Natural killer cell (primary cell): ENCODE measurements around the gene HPX. TPM values are rescaled to one million over a fixed set of nuclear protein-coding genes. Genes with fewer than 3 reads are reported as not detected.

Source experiments
- ATAC-seq, 3 donors: fragments of 150-1000 bp in 2 of 3; fragments of 200-7000 bp in 1 of 3; cut with Tn5 transposase; 1 replicate in 1 of 3; 2 replicates in 2 of 3; pipeline ENCODE4 v1.10.0; 2021; ENCODE audit warnings: mild to moderate bottlenecking in 2 of 3, moderate library complexity in 2 of 3
- DNase-seq, 2 donors: peaks; one replicate each; pipeline versions ENCODE4 v3.0.0 to v3.0.0-alpha.2; 2013 to 2021; ENCODE audit warnings: mixed read lengths in 1 of 2
- H3K27ac ChIP-seq: one replicate; pipeline ENCODE4 v1.5.1; 2013; ENCODE audit warnings: mild to moderate bottlenecking, low read length
- H3K27me3 ChIP-seq: one replicate; pipeline ENCODE4 v1.6.1; 2013; ENCODE audit warnings: low read length; ENCODE audit not compliant: control insufficient read depth, insufficient read depth
- H3K36me3 ChIP-seq: one replicate; pipeline ENCODE4 v1.6.1; 2013; ENCODE audit warnings: low read length; ENCODE audit not compliant: control insufficient read depth, insufficient read depth
- H3K4me1 ChIP-seq: one replicate; pipeline ENCODE4 v1.6.1; 2013; ENCODE audit warnings: low read length; ENCODE audit not compliant: control insufficient read depth, insufficient read depth
- H3K4me3 ChIP-seq: one replicate; pipeline ENCODE4 v1.5.1; 2013; ENCODE audit warnings: low read length
- H3K9me3 ChIP-seq: one replicate; pipeline ENCODE4 v1.6.1; 2013; ENCODE audit warnings: low read length; ENCODE audit not compliant: control insufficient read depth, insufficient read depth
- H3K27ac Mint-ChIP-seq, 2 donors: one replicate each; pipeline ENCODE4 v1.8.0; 2022; ENCODE audit warnings: mild to moderate bottlenecking in 2 of 2, mixed read lengths in 2 of 2, moderate library complexity in 1 of 2
- H3K27me3 Mint-ChIP-seq, 2 donors: one replicate each; pipeline ENCODE4 v1.8.0; 2022; ENCODE audit warnings: low read depth in 2 of 2, mixed read lengths in 2 of 2
- H3K36me3 Mint-ChIP-seq: one replicate; pipeline ENCODE4 v1.8.0; 2022; ENCODE audit warnings: mixed read lengths
- H3K4me1 Mint-ChIP-seq, 2 donors: one replicate each; pipeline ENCODE4 v1.8.0; 2022; ENCODE audit warnings: mixed read lengths in 2 of 2
- H3K4me3 Mint-ChIP-seq: one replicate; pipeline ENCODE4 v1.8.0; 2022; ENCODE audit warnings: mild to moderate bottlenecking, moderate library complexity, mixed read lengths
- H3K9me3 Mint-ChIP-seq, 2 donors: one replicate each; pipeline ENCODE4 v1.8.0; 2022; ENCODE audit warnings: mixed read lengths in 2 of 2
- WGBS: methylation state at CpG from one replicate; pipeline ENCODE4 v1.1.7; 2013; ENCODE audit warnings: missing lambda C conversion rate; ENCODE audit not compliant: insufficient coverage; 5-methylcytosine and 5-hydroxymethylcytosine counted together
- intact Hi-C: fragments of 100-400 bp; cut with micrococcal nuclease; formaldehyde crosslinking; loops from one replicate; pipeline ENCODE4 v1.14.2; 2022
- total RNA-seq, 4 donors: library from RNA; stranded (reverse); fragments of 120-200 nt in 1 of 4; gene quantifications; one replicate each; pipeline versions ENCODE4 v1.2.3 to v1.2.4, GENCODE V29; 2013 to 2022
- TF ChIP-seq, protein P1 (sequence below): fragments of 200-600 bp; IDR thresholded peaks from one replicate; pipeline ENCODE4 v1.8.0; 2022; ENCODE audit warnings: antibody characterized with exemption

Gene HPX
- total RNA-seq, 3 donors from 2014 or later (not counting 1 experiment from before 2014, with no cell fraction given), result 0.35 to 1.5 (median 0.98) TPM

DNA sequence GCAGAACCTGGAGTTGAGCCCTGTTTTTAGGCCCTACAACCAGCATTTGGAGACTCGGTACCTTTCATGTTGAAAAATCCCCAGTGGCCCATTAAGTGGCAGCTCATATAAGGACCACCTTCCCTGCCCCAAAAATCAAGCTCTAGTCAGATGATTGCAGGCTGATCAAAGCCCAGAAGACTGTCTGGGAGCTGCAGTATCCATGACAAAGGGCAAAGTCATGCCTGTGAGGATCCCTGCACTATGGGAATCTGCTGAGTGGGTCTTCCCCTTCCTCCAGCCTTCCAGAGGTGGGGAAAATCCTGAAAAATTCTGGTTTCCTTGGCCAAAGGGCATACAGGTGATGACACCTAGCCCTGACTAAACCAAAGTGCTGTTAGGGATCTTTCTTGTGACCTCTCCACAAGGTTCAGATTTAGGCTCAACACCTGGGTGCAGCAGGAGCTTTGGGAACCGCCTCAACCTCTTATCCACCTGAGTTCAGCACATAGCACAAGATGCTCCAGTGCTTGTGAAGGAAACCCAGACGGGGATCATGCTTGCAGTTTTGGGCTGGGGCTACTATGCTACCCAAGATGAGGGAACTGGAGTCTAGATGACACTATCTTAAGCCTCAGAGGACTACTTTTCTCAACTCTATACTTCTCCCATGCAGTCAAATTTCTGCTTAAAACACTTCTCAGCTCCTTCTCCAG is 34.2 kb upstream of the HPX start:
- intact Hi-C loops, result no loop called here
- H3K9me3 Mint-ChIP-seq, result no peaks in the 10 kb centered on the region
- ATAC-seq, result no peak
- TF ChIP-seq, protein P1, sequence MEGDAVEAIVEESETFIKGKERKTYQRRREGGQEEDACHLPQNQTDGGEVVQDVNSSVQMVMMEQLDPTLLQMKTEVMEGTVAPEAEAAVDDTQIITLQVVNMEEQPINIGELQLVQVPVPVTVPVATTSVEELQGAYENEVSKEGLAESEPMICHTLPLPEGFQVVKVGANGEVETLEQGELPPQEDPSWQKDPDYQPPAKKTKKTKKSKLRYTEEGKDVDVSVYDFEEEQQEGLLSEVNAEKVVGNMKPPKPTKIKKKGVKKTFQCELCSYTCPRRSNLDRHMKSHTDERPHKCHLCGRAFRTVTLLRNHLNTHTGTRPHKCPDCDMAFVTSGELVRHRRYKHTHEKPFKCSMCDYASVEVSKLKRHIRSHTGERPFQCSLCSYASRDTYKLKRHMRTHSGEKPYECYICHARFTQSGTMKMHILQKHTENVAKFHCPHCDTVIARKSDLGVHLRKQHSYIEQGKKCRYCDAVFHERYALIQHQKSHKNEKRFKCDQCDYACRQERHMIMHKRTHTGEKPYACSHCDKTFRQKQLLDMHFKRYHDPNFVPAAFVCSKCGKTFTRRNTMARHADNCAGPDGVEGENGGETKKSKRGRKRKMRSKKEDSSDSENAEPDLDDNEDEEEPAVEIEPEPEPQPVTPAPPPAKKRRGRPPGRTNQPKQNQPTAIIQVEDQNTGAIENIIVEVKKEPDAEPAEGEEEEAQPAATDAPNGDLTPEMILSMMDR, result no peak
- peak overlapping the region; percentile 80 to 89 for H3K27ac Mint-ChIP-seq
- Histone ChIP-seq H3K27ac (peak overlapping the region; percentile 72), H3K4me3 (no peak overlapping the region), H3K9me3 (no peaks in the 10 kb centered on the region), H3K4me1 (peaks cover 18% of the 10 kb centered on the region), H3K27me3 (no peaks in the 10 kb centered on the region), H3K36me3 (peaks cover 12% of the 10 kb centered on the region)
- H3K4me1 Mint-ChIP-seq, result peaks cover 16 to 30% of the 10 kb centered on the region in 2 donors
- peak in 1 of 2 donors; percentile 37 for DNase-seq
- H3K36me3 Mint-ChIP-seq, result no peaks in the 10 kb centered on the region
- H3K4me3 Mint-ChIP-seq, result peak overlapping the region; percentile 90
- no peaks in the 10 kb centered on the region for H3K27me3 Mint-ChIP-seq
- 83% methylated on average over 3 of the region's 3 CpGs for WGBS

DNA sequence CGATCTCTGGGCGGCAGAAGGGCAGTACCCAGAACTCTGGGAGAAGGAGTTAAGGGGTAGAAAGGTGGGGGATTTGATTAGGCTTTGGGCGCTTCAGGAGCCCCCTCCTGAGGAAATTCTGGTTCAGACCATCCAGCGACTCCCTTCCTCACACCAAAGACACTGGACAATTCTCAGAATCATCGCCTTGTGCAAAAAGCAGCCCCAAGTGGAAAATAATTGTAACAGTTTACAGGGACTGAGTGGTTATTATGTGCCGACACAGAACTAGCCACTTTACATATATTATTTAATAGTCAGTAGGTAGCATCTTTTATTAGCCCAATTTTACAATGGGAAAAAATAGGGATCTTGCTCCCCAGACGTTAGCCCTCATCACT is 33.6 kb upstream of the HPX start:
- 57% methylated on average over 5 of the region's 7 CpGs for WGBS
- peak overlapping the region; percentile 29 for H3K4me3 ChIP-seq
- no peak for DNase-seq
- peaks cover 18% of the 10 kb centered on the region for H3K4me1 ChIP-seq
- Mint-ChIP-seq H3K4me3 (peak overlapping the region; percentile 90), H3K27ac (peak overlapping the region; percentile 80 to 89), H3K36me3 (no peaks in the 10 kb centered on the region), H3K4me1 (peaks cover 13 to 25% of the 10 kb centered on the region in 2 donors), H3K9me3 (no peaks in the 10 kb centered on the region), H3K27me3 (no peaks in the 10 kb centered on the region)
- TF ChIP-seq, protein P1, result no peak
- H3K27me3 ChIP-seq, result no peaks in the 10 kb centered on the region
- H3K27ac ChIP-seq, result peak overlapping the region; percentile 72
- ATAC-seq, result peak in 1 of 3 donors; percentile 2
- no peaks in the 10 kb centered on the region for H3K9me3 ChIP-seq
- intact Hi-C loops, result no loop called here
- H3K36me3 ChIP-seq, result peaks cover 12% of the 10 kb centered on the region

- DNase-seq (peak; percentile 61 to 82), ATAC-seq (peak; percentile 84 to 88 (median 87))
- no peaks in the 10 kb centered on the region for H3K9me3 Mint-ChIP-seq
- H3K27me3 Mint-ChIP-seq, result no peaks in the 10 kb centered on the region
- Histone ChIP-seq H3K36me3 (peaks cover 11% of the 10 kb centered on the region), H3K27me3 (no peaks in the 10 kb centered on the region), H3K4me3 (peak within 1 kb of the TSS; percentile 81), H3K27ac (peak within 1 kb of the TSS; percentile 72), H3K9me3 (no peaks in the 10 kb centered on the region), H3K4me1 (peaks cover 18% of the 10 kb centered on the region)
- 2% methylated on average over 77 of the region's 87 CpGs for WGBS
- H3K36me3 Mint-ChIP-seq, result no peaks in the 10 kb centered on the region
- intact Hi-C loops, result no loop called here
- H3K4me1 Mint-ChIP-seq, result peaks cover 13 to 21% of the 10 kb centered on the region in 2 donors
- H3K27ac Mint-ChIP-seq, result peak within 1 kb of the TSS; percentile 80 to 89
- peak within 1 kb of the TSS; percentile 90 for H3K4me3 Mint-ChIP-seq
- TF ChIP-seq, protein P1, result no peak
These were observed 32.9 kb upstream of the HPX start, which contains the start of gene TRIM3 for GRCh38 chr11:6473451-6474412. Gene TRIM3, minus strand, starts transcription at chr11:6473941. Its CDS starts 8,246 bp downstream, at chr11:6465695.
